Measurements from ENCODE around the gene QPCT. TPM values are rescaled to one million over a fixed set of nuclear protein-coding genes. Genes with fewer than 3 reads are reported as not detected.

QPCT gene
- polyA plus RNA-seq, 1 experiment = 8.3 TPM

DNA sequence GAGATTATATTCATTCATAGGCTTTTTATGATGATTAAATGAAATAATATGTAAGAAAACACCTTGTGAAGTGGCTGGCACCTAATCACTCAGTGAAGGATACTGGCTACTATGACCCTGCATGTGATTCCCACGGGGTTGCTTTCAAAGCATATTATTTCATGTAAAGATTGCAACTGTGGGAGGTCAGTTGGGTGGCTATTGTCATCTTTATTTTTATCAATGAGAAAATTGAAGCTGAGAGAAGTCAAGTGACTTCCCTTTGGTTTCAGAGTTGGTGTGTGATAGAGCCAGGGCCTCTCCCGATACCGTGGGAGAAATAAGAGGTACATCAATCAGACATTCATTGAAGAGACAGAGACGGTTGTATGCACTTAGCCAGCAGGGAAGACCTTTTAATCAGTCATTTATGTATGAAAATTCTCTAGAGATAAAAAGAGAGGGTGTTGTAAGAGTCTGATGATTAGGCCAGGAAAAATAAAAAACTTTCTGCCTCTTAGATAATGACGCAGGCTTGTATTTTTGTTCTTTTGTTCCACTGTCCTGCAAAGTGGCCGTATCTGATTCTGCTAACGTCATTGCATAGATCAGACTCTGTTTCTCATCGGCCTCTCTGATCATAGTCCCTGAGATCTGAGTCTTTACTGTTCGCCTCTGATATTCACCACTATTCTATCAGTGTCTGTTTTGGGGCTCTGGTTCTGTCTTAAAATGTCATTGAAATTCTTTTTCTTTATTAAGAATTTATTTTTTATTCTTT lies 50.5 kb downstream of the QPCT start:
- TF ChIP-seq, protein P1, sequence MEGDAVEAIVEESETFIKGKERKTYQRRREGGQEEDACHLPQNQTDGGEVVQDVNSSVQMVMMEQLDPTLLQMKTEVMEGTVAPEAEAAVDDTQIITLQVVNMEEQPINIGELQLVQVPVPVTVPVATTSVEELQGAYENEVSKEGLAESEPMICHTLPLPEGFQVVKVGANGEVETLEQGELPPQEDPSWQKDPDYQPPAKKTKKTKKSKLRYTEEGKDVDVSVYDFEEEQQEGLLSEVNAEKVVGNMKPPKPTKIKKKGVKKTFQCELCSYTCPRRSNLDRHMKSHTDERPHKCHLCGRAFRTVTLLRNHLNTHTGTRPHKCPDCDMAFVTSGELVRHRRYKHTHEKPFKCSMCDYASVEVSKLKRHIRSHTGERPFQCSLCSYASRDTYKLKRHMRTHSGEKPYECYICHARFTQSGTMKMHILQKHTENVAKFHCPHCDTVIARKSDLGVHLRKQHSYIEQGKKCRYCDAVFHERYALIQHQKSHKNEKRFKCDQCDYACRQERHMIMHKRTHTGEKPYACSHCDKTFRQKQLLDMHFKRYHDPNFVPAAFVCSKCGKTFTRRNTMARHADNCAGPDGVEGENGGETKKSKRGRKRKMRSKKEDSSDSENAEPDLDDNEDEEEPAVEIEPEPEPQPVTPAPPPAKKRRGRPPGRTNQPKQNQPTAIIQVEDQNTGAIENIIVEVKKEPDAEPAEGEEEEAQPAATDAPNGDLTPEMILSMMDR (IDR thresholded peaks at IDR 0.05; ENCODE audit: low read depth, low read length) = no peak
- POLR2A ChIA-PET = no interaction called here
- Histone ChIP-seq H3K27me3 (ENCODE audit: control insufficient read depth, insufficient read depth, low read length) (no peaks in the 10 kb centered on the region), H3K4me3 (ENCODE audit: low read depth, low read length) (no peak overlapping the region), H3K27ac (ENCODE audit: low read depth, low read length) (no peak overlapping the region), H3K9me3 (ENCODE audit: control insufficient read depth, insufficient read depth, low read length) (no peaks in the 10 kb centered on the region)
- CTCF ChIA-PET = interaction anchor here (0.7 to 10.8 kb wide), 37 partner anchors 8 to 507 kb away, joined by 3 to 277 read pairs (median 5); no protein-coding TSS in a partner anchor
- DNase-seq (ENCODE audit: low read depth, low spot score) = no peak

DNA sequence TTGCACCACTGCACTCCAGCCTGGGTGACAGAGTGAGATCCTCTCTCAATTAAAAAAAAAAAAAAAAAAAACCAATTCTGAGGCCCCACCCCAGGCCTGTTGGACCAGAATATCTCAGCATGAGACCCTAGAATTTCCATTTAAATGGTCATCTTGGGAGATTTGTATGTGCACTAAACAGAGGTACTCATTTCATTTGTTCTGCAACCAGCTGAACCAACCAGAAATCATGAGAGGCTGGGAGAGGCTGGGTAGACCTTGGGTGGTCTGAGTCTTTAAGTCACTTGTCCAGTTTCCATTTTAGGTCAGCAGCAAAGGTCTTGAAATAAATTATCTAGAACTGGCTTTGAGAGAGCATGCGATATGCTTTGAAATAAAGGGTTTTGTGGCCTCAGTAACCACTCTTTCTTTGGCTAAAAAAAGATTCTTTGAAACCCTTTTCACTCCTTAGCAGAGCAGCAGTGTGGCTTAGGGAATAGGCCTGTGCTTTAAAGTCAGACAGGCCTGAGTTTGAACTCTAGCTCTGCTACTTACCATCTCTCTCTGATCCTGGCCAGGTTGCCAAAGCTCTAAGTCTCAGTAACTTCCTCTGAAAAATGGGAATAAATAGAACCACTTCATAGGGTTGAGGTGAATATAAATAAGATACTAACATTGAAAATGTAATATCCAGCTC lies 52.6 kb downstream of the QPCT start:
- no peaks in the 10 kb centered on the region for H3K9me3 ChIP-seq (ENCODE audit: control insufficient read depth, insufficient read depth, low read length)
- H3K27ac ChIP-seq (ENCODE audit: low read depth, low read length) = no peak overlapping the region
- ChIA-PET CTCF (interaction anchor here (0.9 to 10.8 kb wide), 24 partner anchors 8 to 891 kb away, joined by 3 to 277 read pairs (median 6); no protein-coding TSS in a partner anchor), POLR2A (no interaction called here)
- no peaks in the 10 kb centered on the region for H3K27me3 ChIP-seq (ENCODE audit: control insufficient read depth, insufficient read depth, low read length)
- H3K4me3 ChIP-seq (ENCODE audit: low read depth, low read length) = no peak overlapping the region
- DNase-seq (ENCODE audit: low read depth, low spot score) = no peak
- TF ChIP-seq, protein P1 (IDR thresholded peaks at IDR 0.05; ENCODE audit: low read depth, low read length) = no peak

DNA sequence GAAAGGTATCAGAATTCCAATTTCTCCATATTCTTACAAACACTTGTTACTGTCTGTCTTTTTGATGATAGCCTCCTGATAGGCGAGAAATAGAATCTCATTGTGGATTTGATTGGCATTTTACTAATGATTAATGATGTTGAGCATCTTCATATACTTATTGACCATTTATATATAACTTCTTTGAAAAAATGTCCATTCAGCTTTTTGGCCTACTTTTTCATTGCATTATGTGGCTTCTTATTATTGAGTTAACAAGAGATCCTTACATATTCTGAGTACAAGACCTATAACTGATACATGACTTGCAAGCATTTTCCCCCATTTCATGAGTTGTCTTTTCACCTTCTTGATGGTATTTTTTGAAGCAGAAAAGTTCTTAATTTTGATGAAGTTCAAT lies 54.6 kb downstream of the QPCT start:
- no peak for DNase-seq (ENCODE audit: low read depth, low spot score)
- Histone ChIP-seq H3K27me3 (ENCODE audit: control insufficient read depth, insufficient read depth, low read length) (no peaks in the 10 kb centered on the region), H3K9me3 (ENCODE audit: control insufficient read depth, insufficient read depth, low read length) (no peaks in the 10 kb centered on the region), H3K4me3 (ENCODE audit: low read depth, low read length) (no peak overlapping the region), H3K27ac (ENCODE audit: low read depth, low read length) (no peak overlapping the region)
- TF ChIP-seq, protein P1 (IDR thresholded peaks at IDR 0.05; ENCODE audit: low read depth, low read length) = no peak
- CTCF ChIA-PET = interaction anchor here (0.6 to 10.8 kb wide), 6 partner anchors 11 to 492 kb away, joined by 3 to 277 read pairs (median 6); no protein-coding TSS in a partner anchor
- POLR2A ChIA-PET = no interaction called here

DNA sequence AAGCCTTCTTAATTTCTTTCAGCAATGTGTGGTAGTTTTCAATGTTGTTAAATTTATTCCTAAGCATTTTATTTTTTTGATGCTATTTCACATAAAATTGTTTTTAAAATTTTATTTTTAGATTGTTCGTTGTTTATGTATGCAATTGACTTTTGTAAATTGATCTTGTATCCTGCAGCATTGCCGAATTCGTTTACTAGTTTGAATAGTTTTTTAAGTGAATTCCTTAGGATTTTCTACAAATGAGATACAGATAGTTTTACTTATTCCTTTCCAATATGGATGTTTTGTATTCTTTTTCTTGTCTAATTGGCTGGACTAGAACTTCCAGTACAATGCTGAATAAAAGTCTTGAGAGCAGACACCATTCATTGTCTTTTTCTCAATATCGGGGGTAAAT lies 55.6 kb downstream of the QPCT start:
- Histone ChIP-seq H3K4me3 (ENCODE audit: low read depth, low read length) (no peak overlapping the region), H3K27ac (ENCODE audit: low read depth, low read length) (no peak overlapping the region), H3K9me3 (ENCODE audit: control insufficient read depth, insufficient read depth, low read length) (no peaks in the 10 kb centered on the region), H3K27me3 (ENCODE audit: control insufficient read depth, insufficient read depth, low read length) (no peaks in the 10 kb centered on the region)
- CTCF ChIA-PET = interaction anchor here (1.3 to 10.8 kb wide), 4 partner anchors 14 to 478 kb away, joined by 8 to 277 read pairs (median 28); no protein-coding TSS in a partner anchor
- POLR2A ChIA-PET = interaction anchor here (0.5 kb wide), 1 partner anchor 17 kb away, joined by 4 read pairs; no protein-coding TSS in a partner anchor
- TF ChIP-seq, protein P1 (IDR thresholded peaks at IDR 0.05; ENCODE audit: low read depth, low read length) = no peak
- no peak for DNase-seq (ENCODE audit: low read depth, low spot score)

DNA sequence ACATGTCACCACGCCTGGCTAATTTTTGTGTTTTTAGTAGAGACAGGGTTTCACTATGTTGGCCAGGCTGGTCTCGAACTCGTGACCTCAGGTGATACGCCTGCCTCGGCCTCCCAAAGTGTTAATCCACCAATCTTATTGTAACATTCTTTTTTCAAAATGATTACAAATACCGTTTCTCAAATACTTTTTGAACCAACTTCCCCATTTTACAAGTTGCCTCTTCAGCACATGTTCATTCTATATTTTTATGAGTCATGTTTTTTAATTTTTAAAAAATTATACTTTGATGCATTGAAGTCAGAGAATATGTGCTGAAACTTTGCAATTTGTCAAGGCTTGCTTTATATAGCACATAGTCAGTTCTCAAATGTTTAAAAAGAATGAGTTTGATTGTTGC lies 58.2 kb downstream of the QPCT start:
- POLR2A ChIA-PET = no interaction called here

More for the DNA sequence above, 58.2 kb downstream of the QPCT start:
- DNase-seq (ENCODE audit: low read depth, low spot score) = no peak
- Histone ChIP-seq H3K4me3 (ENCODE audit: low read depth, low read length) (no peak overlapping the region), H3K27ac (ENCODE audit: low read depth, low read length) (no peak overlapping the region), H3K9me3 (ENCODE audit: control insufficient read depth, insufficient read depth, low read length) (no peaks in the 10 kb centered on the region), H3K27me3 (ENCODE audit: control insufficient read depth, insufficient read depth, low read length) (no peaks in the 10 kb centered on the region)
- TF ChIP-seq, protein P1 (IDR thresholded peaks at IDR 0.05; ENCODE audit: low read depth, low read length) = no peak
- CTCF ChIA-PET = interaction anchor here (10.8 kb wide), 1 partner anchor 476 kb away, joined by 277 read pairs; no protein-coding TSS in a partner anchor

All from AG04450 (cell line).